Activated CD8-positive, alpha-beta memory T cell treated with anti-CD3 and anti-CD28 coated beads for 36 hours (primary cell): ENCODE data around the gene ZNF597. TPM values are rescaled to one million over a fixed set of nuclear protein-coding genes. Genes with fewer than 3 reads are reported as not detected.

Experiments used
- CTCF ChIA-PET: fragments of 350-600 bp; sonication (Branson Sonifier 250); formaldehyde crosslinking; loops from one replicate; lab custom pipeline; 2021; ENCODE audit warnings: antibody characterized with exemption; lab: Charles Lee
- POLR2A ChIA-PET: fragments of 350-600 bp; sonication (Branson Sonifier 250); formaldehyde crosslinking; loops from one replicate; lab custom pipeline; 2021; ENCODE audit warnings: antibody characterized with exemption; lab: Charles Lee
- total RNA-seq, 2 experiments: library from RNA; stranded (reverse); gene quantifications; one replicate each; pipeline ENCODE4 v1.2.3, GENCODE V29; 2021

ZNF597 gene
- total RNA-seq, 2 experiments from 2014 or later: 1.9 to 2.2 TPM

- ChIA-PET POLR2A (no interaction called here), CTCF (no interaction called here)
These were observed 53.5 kb downstream of the ZNF597 start for GRCh38 chr16:3389663-3390338.

GRCh38 chr16:3388325-3388724 lies 55.0 kb downstream of the ZNF597 start:
- ChIA-PET CTCF (no interaction called here), POLR2A (no interaction called here)

- ChIA-PET CTCF (interaction anchor here (1.2 to 1.6 kb wide), 2 partner anchors 19 to 188 kb away, joined by 4 read pairs; no protein-coding TSS in a partner anchor), POLR2A (no interaction called here)
These were observed 60.3 kb downstream of the ZNF597 start for GRCh38 chr16:3383045-3383448.

Other genes starting within 250 kb of the ZNF597 start
- gene ZNF200, start 208.3 kb downstream of the ZNF597 start, total RNA-seq: 10 to 100 TPM; 11.3 to 11.8 TPM
- under 1 TPM in 1 of 2 experiments, not detected in 1; 0.19 TPM for gene MEFV, start 186.9 kb downstream of the ZNF597 start, total RNA-seq
- 10 to 100 TPM; 26.2 to 27.0 TPM for gene ZNF263, start 160.0 kb downstream of the ZNF597 start, total RNA-seq
- gene TIGD7, start 138.1 kb downstream of the ZNF597 start, total RNA-seq: 1 to 10 TPM; 4.5 to 4.6 TPM
- gene ZNF75A, start 138.0 kb downstream of the ZNF597 start, total RNA-seq: 10 to 100 TPM; 36.3 to 37.3 TPM
- not detected for gene OR2C1, start 87.6 kb downstream of the ZNF597 start, total RNA-seq
- 10 to 100 TPM; 11.8 to 13.1 TPM for gene ZSCAN32, start 42.5 kb downstream of the ZNF597 start, total RNA-seq
- gene ZNF174, start 42.3 kb downstream of the ZNF597 start, total RNA-seq: 10 to 100 TPM; 10.1 to 10.8 TPM
- 10 to 100 TPM; 34.4 to 36.5 TPM for gene NAA60, start 176 bp upstream of the ZNF597 start, total RNA-seq
- gene C16orf90, start 52.0 kb upstream of the ZNF597 start, total RNA-seq: not detected
- 10 to 100 TPM; 13.8 to 15.4 TPM for gene CLUAP1, start 57.5 kb upstream of the ZNF597 start, total RNA-seq
- 10 to 100 TPM; 12.6 TPM for gene NLRC3, start 133.9 kb upstream of the ZNF597 start, total RNA-seq
- gene SLX4, start 168.1 kb upstream of the ZNF597 start, total RNA-seq: 10 to 100 TPM; 11.5 to 12.5 TPM
- gene DNASE1, start 211.2 kb upstream of the ZNF597 start, total RNA-seq: 10 to 100 TPM in 1 of 2 experiments, 1 to 10 TPM in 1; 9.0 to 10.9 TPM